NOMO-1 treated with dmso at 0.1 percent for 144 hours (cell line): ENCODE measurements around the gene RIN3.
A peak's percentile ranks its signal among the peaks of the same experiment; 100 is the strongest.

Experiments
- DNase-seq: peaks from one replicate; lab custom pipeline; 2025; ENCODE audit not compliant: unreplicated experiment; lab: John Stamatoyannopoulos, UW

Gene RIN3

DNA sequence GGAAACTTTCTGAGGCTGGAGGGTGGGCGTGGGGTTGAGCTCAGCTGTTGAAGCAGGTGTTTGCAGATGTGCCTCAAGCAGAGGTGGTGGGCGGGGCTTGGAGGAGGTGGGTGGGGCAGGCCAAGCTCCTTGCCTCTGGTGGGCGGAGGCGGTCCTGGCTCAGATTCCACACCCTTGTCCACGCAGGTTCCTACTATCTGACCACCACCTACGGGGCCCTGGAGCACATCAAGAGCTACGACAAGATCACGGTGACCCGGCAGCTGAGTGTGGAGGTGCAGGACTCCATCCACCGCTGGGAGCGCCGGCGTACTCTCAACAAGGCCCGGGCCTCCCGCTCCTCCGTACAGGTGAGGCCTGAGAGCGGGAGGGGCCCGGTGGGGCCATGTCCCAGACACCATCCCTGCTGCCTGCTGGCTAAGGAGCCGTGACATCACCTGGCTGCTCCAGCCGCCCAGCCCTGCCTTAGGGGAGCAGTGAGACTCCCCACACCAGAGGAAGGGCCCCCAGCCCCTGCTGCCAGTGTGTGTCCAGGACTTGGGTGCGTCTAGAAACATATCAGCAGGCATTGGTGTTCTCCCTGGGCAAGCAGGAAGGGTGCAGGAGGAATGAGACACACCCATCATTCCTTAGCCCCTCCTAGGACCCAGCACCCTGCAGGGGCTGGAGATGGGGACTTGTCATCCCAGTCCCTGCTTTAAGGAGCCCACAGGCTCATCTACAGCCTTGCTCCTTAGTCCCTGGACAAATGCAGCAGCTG lies 171.4 kb downstream of the RIN3 start:
- DNase-seq: no peak

DNA sequence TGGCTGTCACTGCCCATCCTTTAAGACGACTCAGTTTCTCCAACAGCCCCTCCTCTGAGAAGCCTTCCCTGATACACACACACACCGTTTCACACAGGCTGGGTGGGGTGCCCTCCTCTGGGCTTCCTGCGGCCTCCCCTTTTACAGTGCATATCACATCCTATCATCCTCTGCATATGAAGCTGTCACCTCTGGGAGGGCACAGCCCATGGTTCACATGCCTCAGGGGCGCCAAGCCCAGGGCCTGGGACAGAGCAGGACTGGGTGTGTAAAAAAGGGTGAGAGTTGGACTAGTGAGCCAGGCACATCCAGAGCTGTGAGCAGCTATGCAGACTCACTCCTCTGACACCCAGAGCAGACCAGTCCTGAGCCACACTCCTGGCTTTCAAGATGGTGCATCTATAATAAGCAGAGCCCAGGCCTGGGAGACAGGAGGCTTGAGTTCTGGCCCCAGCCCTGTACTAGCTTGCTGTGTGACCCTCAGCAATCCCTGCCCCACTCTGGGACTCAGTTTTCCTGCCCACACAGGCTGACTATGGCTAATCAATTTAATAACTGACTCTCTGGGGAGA lies 172.3 kb downstream of the RIN3 start:
- no peak for DNase-seq

DNA sequence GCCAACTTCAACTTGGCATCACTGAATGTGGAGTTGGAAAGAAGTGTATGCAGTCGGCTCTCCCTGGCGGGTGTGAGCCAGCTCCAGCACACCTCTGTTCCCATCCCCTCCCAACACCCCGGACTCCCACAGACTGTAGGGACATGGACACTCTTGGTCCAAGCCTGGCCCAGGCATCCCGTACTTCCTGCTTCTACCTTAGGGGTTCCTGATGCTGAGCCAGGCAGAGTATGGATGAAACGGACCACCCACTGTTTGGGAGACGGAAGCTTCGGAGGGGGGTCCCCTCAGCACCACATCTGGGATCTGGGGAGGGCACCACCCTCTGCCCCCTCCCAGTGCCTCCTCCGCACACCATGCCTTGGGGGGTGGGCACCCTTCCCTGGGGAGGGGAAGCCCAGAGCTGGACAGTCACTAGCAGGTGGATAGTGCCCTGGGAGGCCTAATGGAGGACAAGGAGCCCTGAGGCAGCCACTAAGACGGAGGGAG lies 172.9 kb downstream of the RIN3 start:
- no peak for DNase-seq

DNA sequence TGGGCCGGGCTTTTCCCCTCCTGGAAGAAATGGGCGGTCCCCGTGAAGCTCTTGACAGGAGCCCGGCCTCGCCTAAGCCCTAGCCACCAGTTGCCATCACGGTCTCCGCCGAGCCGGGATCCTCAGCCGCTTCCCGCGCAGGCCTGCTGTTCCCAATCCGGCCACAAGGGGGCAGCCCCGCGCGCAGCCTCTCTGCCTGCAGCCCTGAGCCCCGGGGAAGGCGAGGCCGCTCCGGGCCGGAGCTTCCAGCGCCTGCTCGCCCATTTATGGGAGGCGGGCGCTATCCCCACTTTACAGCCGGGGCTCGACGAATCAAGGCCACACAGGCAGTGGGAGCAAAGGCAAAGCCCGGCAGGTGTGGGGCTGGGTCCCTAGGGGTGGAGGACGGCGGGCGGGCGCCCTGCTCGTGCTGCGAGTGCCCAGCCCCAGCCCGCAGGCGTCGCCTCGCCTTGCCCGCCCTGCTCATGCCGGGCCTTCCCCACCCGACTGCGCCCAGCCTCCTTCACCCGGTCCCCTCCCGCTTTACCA lies 173.4 kb downstream of the RIN3 start:
- no peak for DNase-seq

DNA sequence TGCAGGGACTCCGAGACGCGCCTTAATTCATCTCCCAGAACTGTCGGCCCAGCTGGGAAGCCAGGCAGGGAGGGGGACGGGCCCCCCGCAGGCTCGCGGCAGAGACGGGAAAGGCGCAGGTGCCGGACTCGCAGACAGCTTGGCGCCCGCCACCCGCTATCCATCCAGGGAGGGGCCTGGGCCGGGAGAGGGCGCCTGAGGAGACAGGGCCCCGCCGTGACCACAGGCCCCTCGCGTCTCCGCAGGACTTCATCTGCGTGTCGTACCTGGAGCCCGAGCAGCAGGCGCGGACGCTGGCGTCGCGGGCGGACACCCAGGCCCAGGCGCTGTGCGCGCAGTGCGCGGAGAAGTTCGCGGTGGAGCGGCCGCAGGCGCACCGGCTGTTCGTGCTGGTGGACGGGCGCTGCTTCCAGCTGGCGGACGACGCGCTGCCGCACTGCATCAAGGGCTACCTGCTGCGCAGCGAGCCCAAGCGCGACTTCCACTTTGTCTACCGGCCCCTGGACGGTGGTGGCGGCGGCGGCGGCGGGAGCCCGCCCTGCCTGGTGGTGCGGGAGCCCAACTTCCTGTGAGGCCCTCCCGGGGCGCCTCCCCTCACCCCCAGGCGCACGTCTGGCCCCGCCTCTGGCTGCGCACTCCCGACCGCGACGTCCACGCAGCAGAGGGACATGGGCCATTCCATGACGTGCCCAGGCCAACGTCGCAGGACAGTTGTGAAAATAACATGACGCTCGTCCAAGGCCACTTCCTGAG lies 174.3 kb downstream of the RIN3 start:
- no peak for DNase-seq

DNA sequence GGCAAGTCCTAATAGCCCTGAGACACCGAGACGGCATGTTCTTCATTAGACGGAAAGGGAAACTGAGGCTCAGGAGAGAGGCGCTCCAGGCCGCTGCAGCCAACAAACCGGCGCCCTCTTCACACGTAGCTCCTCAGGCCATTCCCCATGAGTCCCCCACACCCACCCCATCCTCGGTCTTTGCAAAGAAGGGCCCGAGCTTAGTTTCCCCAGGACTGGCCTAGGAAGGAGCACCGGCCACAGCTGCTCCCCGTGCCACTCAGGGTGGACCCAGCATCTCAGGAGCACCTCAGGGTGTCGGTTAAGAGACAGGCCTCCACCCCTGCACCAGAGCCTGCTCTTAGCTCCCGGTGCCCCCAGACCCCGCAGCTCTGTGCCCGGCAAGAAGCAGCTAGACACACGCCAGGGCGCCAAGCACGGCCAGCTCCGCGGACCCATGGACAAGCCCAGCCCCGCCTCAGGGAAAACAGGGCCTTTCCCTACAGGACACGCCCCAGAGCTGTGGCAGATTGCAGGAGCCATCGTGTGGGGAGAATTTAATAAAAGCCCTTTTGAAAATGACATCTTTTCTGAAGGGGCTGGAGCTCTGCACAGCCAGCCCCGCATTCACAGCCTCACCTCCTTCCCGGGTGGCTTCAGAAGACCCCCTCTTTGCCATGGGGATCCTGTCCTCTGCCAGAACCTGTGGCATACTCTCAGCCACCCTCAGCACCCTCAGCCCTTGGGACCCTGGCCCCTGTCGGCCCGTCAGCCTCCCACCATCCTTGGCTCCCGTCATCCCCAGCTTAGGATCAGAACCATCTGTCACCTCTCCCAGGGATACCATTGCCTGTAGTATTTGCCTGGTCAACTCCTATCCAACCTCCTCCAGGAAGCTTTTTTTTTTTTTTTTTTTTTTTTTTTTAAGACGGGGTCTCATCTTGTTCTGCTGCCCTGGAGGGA lies 175.1 kb downstream of the RIN3 start:
- no peak for DNase-seq

DNA sequence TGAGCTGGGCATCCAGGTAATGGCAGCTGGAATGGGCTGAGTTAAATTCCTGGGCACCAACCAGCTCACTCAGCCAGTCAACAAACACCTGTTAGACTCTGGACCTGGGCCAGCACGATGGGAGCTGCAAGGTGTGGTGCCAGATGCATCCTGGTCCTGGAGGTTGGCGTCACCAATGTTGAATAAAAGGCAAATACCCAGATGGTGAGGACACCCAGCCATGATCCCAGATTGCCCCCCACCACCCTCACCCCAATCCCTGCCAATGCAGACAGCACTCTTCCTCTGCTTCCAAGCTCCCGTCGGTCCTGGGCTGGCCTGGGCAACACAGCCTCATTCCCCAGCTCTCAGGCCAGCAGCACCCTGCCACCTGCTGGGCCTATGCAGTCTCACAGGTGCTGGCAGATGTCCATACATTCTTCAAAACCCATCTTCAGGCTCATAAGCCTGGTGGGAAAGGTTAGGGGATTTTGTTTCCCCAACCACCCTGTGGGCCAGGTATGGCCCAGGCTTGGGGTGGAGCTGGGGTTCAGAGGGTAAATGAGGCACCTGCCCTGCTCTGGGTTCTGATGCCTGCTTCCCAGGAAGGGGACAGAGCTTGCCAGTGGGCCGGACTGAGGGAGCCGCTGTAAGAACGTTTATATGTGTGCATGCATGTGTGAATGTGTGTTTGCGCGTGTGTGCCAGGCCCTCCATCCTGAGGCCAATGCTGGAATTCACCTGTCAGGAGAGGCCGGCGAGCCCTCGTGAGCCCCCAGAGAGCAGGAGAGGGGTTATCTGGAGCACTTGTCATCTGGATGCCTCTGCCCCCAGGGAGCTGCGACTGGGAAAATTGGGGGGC lies 176.8 kb downstream of the RIN3 start:
- DNase-seq: no peak

DNA sequence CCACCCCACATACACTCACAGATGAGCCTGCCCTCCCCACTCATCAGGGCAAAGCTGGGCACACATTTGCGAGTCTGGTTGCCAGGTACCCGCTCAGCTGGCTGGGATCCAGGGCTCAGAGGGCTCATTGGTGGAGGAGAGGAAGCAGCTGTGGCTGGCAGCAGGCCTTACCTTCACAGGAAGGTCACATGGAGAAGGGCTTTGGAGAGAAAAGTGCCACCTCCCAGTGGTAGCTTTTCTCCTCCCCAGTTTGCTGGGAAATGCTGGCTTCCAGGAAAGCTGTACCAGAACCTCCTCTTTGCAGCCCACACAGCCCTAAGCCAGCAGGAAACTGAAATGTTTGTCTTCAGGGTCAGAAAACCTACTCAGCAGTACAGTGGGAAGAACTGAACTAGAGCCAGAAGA lies 179.2 kb downstream of the RIN3 start:
- no peak for DNase-seq

DNA sequence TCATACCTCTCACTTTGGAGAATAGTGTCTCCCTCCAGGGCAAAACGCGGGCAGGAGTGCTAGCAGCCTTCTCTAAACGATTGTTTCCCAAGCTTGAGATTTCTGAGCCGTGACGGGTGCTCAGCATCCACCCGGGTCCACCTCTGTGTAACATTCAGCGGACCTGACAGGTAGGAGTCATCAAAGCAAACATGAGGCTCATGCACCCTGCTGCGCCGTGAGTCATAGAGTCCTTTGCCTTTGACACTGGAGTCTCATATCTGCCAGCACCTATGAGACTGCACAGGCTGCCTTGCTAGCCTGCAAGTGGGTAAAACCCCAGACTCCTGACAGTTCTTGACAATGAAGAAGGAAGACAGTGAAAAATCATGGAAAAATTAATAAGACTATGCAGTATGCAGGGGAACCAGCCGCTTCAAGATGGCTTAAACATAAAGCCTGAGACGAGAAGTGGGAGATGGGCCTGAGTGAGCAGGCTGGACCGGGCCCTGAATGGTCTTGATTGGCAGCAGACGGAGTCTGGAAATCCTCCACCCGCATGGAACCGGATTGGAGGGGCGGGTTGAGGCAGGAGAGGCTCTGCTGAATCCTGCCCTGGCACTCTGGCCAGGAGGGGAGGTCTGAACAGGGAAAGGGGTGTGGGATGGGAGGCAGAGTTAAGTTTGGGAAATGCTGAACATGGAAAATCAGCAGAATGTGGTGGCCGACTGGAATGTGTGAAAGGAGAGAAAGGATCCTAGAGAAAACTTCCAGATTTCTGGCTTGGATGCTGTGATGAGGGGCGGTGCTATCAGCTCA lies 180.6 kb downstream of the RIN3 start:
- DNase-seq: no peak

DNA sequence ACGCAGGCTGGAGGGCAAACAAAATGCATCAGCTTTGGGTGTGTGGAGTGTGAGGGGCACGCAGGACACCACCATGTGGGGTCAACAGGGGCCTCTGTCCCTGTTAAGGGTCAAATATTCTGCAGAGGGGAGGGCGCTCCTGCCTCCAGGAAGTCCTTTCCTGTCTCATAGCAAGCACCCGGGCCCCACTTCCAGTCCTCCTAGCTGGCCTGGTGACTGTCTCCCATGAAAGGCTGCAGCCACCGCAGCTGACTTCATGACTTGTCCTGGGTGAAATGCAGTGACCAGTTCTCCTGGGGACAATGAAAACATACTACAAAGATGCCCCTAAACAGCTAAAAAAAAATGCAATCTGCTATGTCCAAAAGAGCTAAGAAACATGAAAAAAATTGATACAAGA lies 181.2 kb downstream of the RIN3 start:
- no peak for DNase-seq

DNA sequence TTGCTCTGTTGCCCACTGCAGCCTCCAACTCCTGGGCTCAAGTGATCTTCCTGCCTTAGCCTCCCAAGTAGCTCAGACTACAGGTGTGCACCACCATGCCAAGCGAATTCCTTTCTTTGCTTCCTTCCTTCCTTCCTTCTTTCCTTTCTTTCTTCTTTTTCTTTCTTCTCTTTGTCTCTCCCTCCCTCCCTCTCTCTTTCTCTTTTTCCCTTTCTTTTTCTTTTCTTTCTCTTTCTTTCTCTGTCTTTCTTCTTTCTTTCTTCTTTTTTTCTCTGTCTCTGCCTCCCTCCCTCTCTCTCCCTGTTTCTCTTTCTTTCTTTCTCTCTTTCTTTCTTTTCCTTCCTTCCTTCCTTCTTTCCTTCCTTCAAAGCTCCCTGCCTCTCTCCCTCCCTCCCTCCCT lies 182.0 kb downstream of the RIN3 start:
- DNase-seq: no peak

DNA sequence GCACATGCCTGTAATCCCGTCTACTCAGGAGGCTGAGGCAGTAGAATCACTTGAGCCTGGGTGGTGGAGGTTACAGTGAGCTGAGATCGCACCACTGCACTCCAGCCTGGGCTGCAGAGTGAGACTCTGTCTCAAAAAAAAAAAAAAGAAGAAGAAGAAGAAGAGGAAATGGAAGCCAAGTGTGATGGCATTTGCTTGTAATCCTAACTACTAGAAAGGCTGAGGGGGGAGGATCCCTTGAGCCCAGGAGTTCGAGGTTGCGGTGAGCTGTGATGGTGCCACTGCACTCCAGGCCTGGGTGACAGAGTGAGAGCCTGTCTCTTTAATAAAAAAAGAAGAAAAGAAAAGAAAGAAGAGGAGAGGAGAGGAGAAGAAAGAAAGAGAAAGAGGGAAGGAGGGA lies 182.8 kb downstream of the RIN3 start:
- DNase-seq: no peak

DNA sequence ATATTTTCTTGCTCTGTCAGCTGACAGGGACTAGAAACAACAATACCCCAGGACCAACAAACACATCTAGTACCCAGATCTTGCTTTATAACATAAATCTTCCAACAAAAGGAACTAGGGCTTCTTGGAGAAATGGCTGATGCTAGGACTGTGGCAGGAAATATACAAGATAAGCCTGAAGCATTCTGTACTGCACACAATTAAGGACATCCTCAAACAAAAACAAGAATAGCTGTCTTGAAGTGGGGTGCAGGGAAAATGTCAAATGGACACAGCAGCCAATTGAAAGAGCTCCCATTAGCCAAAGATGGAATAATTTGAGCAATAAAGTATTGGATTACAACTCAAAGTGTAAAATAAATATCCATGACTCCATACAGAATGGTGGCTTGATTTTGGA lies 184.8 kb downstream of the RIN3 start:
- no peak for DNase-seq

DNA sequence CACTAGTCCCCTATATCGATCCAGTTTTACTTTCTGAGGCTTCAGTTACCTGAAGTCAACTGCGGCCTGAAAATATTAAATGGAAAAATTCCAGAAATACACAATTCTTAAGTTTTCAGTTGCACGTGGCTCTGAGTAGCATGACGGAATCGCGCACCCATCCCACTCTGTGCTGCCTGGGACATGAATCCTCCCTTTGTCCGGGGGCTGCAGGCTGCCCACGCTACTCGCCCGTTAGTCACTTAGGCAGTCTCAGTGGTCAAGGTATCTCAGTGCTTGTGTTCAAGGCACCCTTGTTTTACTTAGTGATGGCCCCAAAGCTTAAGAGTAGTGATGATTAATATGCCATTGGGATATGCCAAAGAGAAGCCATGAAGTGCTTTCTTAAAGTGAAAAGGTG lies 188.2 kb downstream of the RIN3 start:
- no peak for DNase-seq

DNA sequence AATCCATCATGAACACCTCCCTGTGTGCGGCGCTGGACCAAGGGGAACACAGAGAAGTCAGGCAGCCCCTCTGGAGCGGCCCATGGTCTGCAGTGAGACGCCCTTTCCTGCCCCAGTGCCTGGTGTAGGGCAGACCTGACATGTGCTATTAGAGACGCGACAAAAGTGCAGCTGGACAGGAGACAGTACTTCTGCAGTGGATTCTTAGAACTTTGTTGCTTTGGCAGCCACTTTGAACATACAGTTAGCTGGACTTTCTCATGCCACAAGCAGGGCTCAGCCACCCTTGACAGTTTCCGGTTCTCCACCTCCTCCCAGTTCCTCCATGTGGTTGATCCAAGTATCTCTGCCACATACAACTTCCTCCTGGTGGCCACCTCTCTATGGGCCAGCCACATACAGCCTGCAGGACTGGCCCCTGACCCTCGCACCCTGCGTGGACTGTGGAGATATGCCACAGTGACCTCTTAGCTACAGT lies 188.9 kb downstream of the RIN3 start:
- peak; percentile 21 for DNase-seq

DNA sequence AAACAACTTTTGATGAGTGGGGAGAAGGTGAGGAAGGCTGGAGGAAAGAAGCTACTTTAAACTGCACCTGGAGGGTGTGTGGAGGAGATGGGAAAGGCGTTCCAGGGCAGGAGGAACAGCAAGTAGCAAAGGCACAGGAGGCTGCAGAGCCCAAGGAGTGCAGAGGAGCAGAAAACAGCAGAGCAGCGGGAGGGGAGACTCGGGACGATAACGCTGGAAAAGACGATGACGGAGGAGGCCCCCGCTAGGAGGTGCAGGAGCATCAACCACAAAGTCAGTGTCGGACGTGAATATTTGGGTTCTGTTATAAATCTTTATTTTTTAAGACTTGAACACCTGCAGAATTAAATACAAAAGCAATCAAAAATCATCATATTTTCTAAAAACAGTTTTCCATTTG lies 189.9 kb downstream of the RIN3 start:
- DNase-seq: no peak

DNA sequence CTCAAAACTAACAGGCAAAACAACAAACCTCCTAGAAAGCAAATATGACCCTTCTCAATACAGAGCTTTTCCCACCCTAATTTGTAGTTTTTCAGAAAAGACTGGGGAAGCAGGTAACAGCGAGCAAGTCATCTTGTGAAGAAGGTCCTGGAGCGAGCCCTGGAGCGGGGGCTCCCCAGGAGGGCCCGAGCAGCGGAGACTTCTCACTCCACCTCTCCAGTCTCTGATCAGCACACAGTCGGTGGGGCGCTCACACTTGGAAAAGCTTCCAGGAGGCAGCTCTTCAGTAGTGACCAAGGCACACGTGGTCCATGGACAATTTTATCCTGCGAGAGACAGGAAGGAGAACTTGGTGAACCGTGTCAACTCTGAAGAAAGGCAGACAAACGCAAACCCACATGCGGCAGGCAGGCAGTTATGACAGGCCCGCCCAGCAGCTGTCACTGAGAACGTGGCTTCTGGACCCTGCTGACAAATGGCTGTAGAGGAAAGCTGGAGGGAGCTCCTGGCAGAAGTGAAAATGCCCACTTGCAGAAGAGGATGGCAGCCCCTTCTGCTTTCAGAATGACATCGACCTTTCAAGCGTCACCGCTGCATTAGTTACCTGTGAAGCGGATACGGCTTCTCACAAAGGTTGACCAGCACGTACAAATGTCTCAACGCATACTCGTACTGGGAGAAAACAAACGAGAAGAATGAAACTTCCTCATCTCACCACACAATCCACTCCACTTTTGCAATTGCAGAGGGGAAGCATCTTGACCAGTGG lies 190.6 kb downstream of the RIN3 start:
- DNase-seq: peak; percentile 95

DNA sequence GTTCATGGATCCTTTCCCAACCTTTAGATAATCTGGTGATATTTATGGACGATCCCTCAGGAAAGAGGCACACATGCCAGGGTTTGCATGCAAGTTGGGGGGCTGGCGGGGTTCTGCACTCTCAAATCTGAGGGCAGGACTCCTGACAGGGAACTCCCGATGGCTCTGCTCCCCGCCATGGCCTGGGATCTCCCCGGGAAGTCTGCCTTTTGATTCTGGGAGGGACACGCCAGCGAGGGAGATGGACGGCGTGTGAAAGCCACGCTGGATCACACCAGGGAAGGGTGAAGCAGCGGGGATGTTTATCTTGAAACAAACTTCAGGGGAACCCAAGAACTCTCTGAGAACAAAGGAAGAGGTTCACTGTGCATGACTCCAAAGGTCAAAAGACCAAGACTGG lies 191.2 kb downstream of the RIN3 start:
- no peak for DNase-seq
